K562 (cell line): ENCODE measurements around the gene LAMB3.

ENCODE experiments used
- HBP1 ChIP-seq: fragments of 450-650 bp; formaldehyde crosslinking; IDR thresholded peaks from 2 replicates; pipeline ENCODE4 v1.4.0; 2022; ENCODE audit warnings: missing genetic modification characterization
- HDAC8 ChIP-seq: fragments of 450-650 bp; IDR thresholded peaks from 2 replicates; pipeline ENCODE4 v1.6.1; 2016; ENCODE audit warnings: mild to moderate bottlenecking, missing genetic modification characterization, moderate library complexity, missing compliant biosample characterization
- PCBP2 ChIP-seq: fragments of 200-400 bp; formaldehyde crosslinking; IDR thresholded peaks from 2 replicates; pipeline ENCODE4 v1.6.1; 2018; ENCODE audit warnings: low read length, low read depth, mild to moderate bottlenecking, moderate library complexity; ENCODE audit not compliant: poor library complexity, severe bottlenecking
- TF ChIP-seq, protein P1 (sequence below), 3 experiments: IDR thresholded peaks in 2 of 3; conservative IDR thresholded peaks in 1 of 3; 2 replicates each; pipeline ENCODE4 v1.5.1; 2011 to 2012; ENCODE audit warnings: low read length in 3 of 3, mild to moderate bottlenecking in 3 of 3, control low read depth in 2 of 3, improper control_type of control experiment in 1 of 3, inconsistent platforms in 1 of 3, low read depth in 1 of 3, mixed read lengths in 1 of 3, moderate library complexity in 1 of 3; ENCODE audit not compliant: insufficient read depth in 2 of 3
- TF ChIP-seq, protein P2 (sequence below): sonication (generic); formaldehyde crosslinking; IDR thresholded peaks from 2 replicates; pipeline ENCODE4 v1.8.0; 2023; ENCODE audit warnings: missing genetic modification reagents, mild to moderate bottlenecking, borderline replicate concordance

DNA sequence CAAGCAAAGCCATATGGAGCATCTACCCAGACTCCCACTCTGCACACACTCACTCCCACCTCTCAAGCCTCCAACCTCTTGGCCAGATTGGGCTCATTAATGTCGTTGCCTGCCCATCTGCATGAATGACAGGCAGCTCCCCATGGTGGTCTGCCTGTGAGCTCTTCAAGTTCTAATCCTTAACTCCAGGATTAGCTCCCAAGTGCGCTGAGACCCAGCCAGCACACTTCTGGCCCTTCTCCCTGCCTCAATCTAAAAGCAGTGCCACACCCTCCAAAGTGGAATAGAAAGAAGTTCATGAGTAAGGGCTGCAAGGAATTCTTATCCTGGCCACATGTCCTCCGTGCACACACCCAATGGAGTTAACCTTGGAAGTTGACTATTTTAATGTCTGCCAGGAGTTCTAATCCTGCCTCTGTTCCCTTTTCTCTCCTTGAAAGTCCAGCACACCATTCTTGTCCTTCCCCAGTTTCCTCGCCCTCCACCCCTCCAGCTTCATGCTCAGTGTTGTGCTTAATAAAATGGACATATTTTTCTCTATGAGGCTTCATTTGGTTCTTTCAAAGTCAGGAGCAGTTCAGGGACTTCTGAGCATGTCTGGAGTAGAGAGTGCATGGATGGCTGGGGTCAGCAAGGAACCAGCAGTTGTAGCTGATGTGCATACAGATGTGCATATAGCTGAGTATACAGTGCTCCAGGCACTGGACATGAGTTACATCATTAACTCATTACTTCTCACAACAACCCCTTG, 38.6 kb downstream of the LAMB3 start:
- TF ChIP-seq PCBP2 (no peak), HBP1 (CRISPR knock-in tag) (no peak), HDAC8 (tag) (no peak)
- TF ChIP-seq, protein P1, sequence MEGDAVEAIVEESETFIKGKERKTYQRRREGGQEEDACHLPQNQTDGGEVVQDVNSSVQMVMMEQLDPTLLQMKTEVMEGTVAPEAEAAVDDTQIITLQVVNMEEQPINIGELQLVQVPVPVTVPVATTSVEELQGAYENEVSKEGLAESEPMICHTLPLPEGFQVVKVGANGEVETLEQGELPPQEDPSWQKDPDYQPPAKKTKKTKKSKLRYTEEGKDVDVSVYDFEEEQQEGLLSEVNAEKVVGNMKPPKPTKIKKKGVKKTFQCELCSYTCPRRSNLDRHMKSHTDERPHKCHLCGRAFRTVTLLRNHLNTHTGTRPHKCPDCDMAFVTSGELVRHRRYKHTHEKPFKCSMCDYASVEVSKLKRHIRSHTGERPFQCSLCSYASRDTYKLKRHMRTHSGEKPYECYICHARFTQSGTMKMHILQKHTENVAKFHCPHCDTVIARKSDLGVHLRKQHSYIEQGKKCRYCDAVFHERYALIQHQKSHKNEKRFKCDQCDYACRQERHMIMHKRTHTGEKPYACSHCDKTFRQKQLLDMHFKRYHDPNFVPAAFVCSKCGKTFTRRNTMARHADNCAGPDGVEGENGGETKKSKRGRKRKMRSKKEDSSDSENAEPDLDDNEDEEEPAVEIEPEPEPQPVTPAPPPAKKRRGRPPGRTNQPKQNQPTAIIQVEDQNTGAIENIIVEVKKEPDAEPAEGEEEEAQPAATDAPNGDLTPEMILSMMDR (IDR thresholded peaks at IDR 0.05 in 2 of 3, conservative IDR thresholded peaks at IDR 0.05 in 1 of 3; ENCODE audit: insufficient read depth in 2 of 3, low read depth in 1 of 3, low read length in 3 of 3): no peak
- TF ChIP-seq, protein P2, sequence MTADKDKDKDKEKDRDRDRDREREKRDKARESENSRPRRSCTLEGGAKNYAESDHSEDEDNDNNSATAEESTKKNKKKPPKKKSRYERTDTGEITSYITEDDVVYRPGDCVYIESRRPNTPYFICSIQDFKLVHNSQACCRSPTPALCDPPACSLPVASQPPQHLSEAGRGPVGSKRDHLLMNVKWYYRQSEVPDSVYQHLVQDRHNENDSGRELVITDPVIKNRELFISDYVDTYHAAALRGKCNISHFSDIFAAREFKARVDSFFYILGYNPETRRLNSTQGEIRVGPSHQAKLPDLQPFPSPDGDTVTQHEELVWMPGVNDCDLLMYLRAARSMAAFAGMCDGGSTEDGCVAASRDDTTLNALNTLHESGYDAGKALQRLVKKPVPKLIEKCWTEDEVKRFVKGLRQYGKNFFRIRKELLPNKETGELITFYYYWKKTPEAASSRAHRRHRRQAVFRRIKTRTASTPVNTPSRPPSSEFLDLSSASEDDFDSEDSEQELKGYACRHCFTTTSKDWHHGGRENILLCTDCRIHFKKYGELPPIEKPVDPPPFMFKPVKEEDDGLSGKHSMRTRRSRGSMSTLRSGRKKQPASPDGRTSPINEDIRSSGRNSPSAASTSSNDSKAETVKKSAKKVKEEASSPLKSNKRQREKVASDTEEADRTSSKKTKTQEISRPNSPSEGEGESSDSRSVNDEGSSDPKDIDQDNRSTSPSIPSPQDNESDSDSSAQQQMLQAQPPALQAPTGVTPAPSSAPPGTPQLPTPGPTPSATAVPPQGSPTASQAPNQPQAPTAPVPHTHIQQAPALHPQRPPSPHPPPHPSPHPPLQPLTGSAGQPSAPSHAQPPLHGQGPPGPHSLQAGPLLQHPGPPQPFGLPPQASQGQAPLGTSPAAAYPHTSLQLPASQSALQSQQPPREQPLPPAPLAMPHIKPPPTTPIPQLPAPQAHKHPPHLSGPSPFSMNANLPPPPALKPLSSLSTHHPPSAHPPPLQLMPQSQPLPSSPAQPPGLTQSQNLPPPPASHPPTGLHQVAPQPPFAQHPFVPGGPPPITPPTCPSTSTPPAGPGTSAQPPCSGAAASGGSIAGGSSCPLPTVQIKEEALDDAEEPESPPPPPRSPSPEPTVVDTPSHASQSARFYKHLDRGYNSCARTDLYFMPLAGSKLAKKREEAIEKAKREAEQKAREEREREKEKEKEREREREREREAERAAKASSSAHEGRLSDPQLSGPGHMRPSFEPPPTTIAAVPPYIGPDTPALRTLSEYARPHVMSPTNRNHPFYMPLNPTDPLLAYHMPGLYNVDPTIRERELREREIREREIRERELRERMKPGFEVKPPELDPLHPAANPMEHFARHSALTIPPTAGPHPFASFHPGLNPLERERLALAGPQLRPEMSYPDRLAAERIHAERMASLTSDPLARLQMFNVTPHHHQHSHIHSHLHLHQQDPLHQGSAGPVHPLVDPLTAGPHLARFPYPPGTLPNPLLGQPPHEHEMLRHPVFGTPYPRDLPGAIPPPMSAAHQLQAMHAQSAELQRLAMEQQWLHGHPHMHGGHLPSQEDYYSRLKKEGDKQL (CRISPR knock-in tag): no peak
